Fibroblast of lung (primary cell): ENCODE results near the gene PDCD7.

ENCODE experiments used
- CTCF ChIP-seq, 2 donors: IDR thresholded peaks in 1 of 2; conservative IDR thresholded peaks in 1 of 2; 1 replicate in 1 of 2; 2 replicates in 1 of 2; pipeline ENCODE4 v1.5.1; 2011 to 2012; ENCODE audit warnings: low read length in 2 of 2, control low read depth in 1 of 2, inconsistent platforms in 1 of 2, low read depth in 1 of 2, mild to moderate bottlenecking in 1 of 2
- EZH2 ChIP-seq: IDR thresholded peaks from 2 replicates; pipeline ENCODE4 v1.5.1; 2012; ENCODE audit warnings: low read length, control low read depth, mild to moderate bottlenecking; ENCODE audit errors: missing control alignments

GRCh38 chr15:65087873-65088642, 45.5 kb downstream of the PDCD7 start:
- TF ChIP-seq CTCF (conservative IDR thresholded peaks at IDR 0.05 in 1 of 2, IDR thresholded peaks at IDR 0.05 in 1 of 2; ENCODE audit: low read depth in 1 of 2, low read length in 2 of 2) (no peak), EZH2 (no peak)
